Activated T-helper 1 cell treated with anti-CD3 and anti-CD28 coated beads, Interleukin-12 subunit alpha, Interleukin-12 subunit beta, Interleukin-2, Interleukin-4 antibody, amounts not matched to agents 30 ng/mL and 10 ng/mL and 1 ng/mL, durations not matched to agents 14 hours and 24 hours and 36 hours (primary cell): Measurements from ENCODE around the gene IL21R. TPM values are rescaled to one million over a fixed set of nuclear protein-coding genes. Genes with fewer than 3 reads are reported as not detected.

ENCODE experiments used
- DNase-seq: peaks from one replicate; pipeline ENCODE4 v3.0.0; 2021; ENCODE audit warnings: low spot score
- H3K27ac Mint-ChIP-seq: one replicate; pipeline ENCODE4 v1.8.0; 2021; ENCODE audit warnings: mild to moderate bottlenecking, mixed read lengths
- H3K27me3 Mint-ChIP-seq: one replicate; pipeline ENCODE4 v1.8.0; 2022; ENCODE audit warnings: mild to moderate bottlenecking, moderate library complexity, mixed read lengths; ENCODE audit not compliant: insufficient read depth
- H3K36me3 Mint-ChIP-seq: one replicate; pipeline ENCODE4 v1.8.0; 2021; ENCODE audit warnings: low read depth, mixed read lengths
- H3K4me1 Mint-ChIP-seq: one replicate; pipeline ENCODE4 v1.8.0; 2021; ENCODE audit warnings: low read depth, mixed read lengths
- H3K4me3 Mint-ChIP-seq: one replicate; pipeline ENCODE4 v1.8.0; 2021; ENCODE audit warnings: mild to moderate bottlenecking, moderate library complexity, mixed read lengths
- H3K9me3 Mint-ChIP-seq: one replicate; pipeline ENCODE4 v1.8.0; 2021; ENCODE audit warnings: mixed read lengths
- intact Hi-C: fragments of 100-400 bp; cut with micrococcal nuclease; formaldehyde crosslinking; loops from one replicate; pipeline ENCODE4 v1.15.1; 2024
- total RNA-seq: library from RNA; stranded (reverse); gene quantifications from 2 replicates; pipeline ENCODE4 v1.2.3, GENCODE V29; 2022

Gene IL21R
- total RNA-seq, 1 donor from 2014 or later, result 101 TPM

DNA sequence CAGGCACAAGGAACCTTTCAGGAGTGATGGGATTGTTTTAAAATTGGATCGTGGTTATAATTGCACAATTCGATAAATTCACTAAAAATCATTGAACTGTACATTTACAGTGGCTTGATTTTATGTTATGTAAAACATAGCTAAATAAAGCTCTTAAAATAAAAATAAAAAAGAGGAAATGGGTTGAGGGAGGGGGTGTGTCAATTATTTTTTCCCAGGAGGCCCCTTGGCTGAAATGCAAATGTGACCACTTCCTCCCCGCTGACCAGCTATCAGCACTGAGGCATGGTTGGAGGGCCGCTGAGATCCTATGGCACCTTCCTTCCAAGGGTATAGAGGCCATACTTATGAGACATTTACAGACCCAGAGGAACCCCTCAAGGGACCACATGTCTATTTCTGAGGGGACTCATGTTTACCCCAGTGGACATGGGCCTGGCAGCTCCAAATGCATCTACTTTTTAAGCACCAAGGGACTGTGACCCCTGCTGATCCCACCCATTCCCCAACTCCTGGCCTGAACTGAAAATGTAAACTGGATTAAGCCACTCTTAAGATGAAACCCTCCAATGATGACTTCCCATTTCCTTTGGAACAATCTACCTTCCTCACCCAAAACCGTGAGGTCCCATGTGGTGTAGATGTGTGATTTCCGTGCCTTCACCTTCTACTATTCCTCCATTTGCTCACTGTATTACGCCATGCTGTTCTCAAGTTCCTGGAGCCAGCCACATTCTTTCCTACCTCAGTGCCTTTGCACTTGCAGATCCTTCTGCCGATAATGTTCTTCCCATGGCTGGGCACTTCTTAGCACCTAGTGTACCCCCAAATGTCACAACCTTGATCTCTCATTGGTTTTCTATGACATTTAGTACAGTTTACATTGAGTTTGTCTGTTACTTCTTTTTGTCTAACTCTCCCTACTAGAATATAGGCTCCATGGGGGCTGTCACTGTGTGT, 2.8 kb upstream of the IL21R start:
- no peaks in the 10 kb centered on the region for H3K27me3 Mint-ChIP-seq
- H3K4me1 Mint-ChIP-seq, result peaks cover 53% of the 10 kb centered on the region
- DNase-seq, result no peak
- H3K4me3 Mint-ChIP-seq, result no peak overlapping the region
- intact Hi-C loops, result no loop called here
- peaks cover 15% of the 10 kb centered on the region for H3K9me3 Mint-ChIP-seq
- peak overlapping the region; percentile 0 for H3K27ac Mint-ChIP-seq
- H3K36me3 Mint-ChIP-seq, result peaks cover 22% of the 10 kb centered on the region

- H3K4me1 Mint-ChIP-seq, result peaks cover 53% of the 10 kb centered on the region
- H3K36me3 Mint-ChIP-seq, result peaks cover 25% of the 10 kb centered on the region
- peaks cover 9% of the 10 kb centered on the region for H3K9me3 Mint-ChIP-seq
- H3K27me3 Mint-ChIP-seq, result no peaks in the 10 kb centered on the region
- intact Hi-C loops, result no loop called here
- DNase-seq, result no peak
- H3K4me3 Mint-ChIP-seq, result no peak overlapping the region
- peak overlapping the region; percentile 0 for H3K27ac Mint-ChIP-seq
These were observed 2.0 kb upstream of the IL21R start for GRCh38 chr16:27399969-27400368.

GRCh38 chr16:27400751-27401620, 988 bp upstream of the IL21R start:
- Mint-ChIP-seq H3K9me3 (no peaks in the 10 kb centered on the region), H3K4me3 (peak overlapping the region; percentile 100), H3K27ac (peak overlapping the region; percentile 83), H3K36me3 (peaks cover 29% of the 10 kb centered on the region), H3K27me3 (no peaks in the 10 kb centered on the region), H3K4me1 (peaks cover 58% of the 10 kb centered on the region)
- intact Hi-C loops, result loop anchor here (1.0 kb wide), 3 partner anchors 8 to 34 kb away; no protein-coding TSS in a partner anchor
- DNase-seq, result no peak

- H3K9me3 Mint-ChIP-seq, result no peaks in the 10 kb centered on the region
- no peak for DNase-seq
- peak overlapping the region; percentile 100 for H3K4me3 Mint-ChIP-seq
- H3K27me3 Mint-ChIP-seq, result no peaks in the 10 kb centered on the region
- peaks cover 43% of the 10 kb centered on the region for H3K36me3 Mint-ChIP-seq
- H3K4me1 Mint-ChIP-seq, result peaks cover 74% of the 10 kb centered on the region
- intact Hi-C loops, result loop anchor here (1.0 kb wide), 5 partner anchors 24 to 199 kb away; partner anchors contain the start of gene KDM8
- peak overlapping the region; percentile 100 for H3K27ac Mint-ChIP-seq
These were observed 592 bp downstream of the IL21R start for GRCh38 chr16:27402569-27402963.

- intact Hi-C loops, result loop anchor here (1.0 kb wide), 5 partner anchors 23 to 200 kb away; partner anchors contain the start of gene KDM8
- Mint-ChIP-seq H3K4me3 (peak overlapping the region; percentile 100), H3K9me3 (no peaks in the 10 kb centered on the region), H3K27me3 (no peaks in the 10 kb centered on the region), H3K36me3 (peaks cover 48% of the 10 kb centered on the region), H3K27ac (peak overlapping the region; percentile 100), H3K4me1 (peaks cover 79% of the 10 kb centered on the region)
- DNase-seq, result no peak
These were observed 1.1 kb downstream of the IL21R start for GRCh38 chr16:27402964-27403600.

DNA sequence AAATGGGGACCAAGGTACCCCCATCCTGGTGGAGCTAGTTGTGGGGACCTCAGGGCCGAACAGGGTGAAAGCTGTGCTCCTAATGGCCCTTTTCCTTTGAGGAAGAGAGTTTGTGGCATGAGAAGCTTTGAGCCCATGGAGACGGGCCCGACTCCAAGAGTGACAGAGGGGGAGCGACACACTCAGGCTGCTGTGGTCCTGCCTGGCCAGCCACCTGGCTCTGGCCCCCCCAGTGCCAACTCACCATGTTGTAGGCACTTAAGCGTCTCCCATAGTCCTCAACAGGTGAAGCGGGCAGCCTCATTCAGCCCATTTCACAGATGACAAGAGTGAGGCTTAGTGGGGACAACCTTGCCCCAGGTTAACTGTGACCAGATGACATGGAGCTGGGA, 1.6 kb downstream of the IL21R start:
- H3K27me3 Mint-ChIP-seq, result no peaks in the 10 kb centered on the region
- H3K4me3 Mint-ChIP-seq, result peak overlapping the region; percentile 100
- H3K4me1 Mint-ChIP-seq, result peaks cover 82% of the 10 kb centered on the region
- H3K36me3 Mint-ChIP-seq, result peaks cover 51% of the 10 kb centered on the region
- DNase-seq, result no peak
- intact Hi-C loops, result no loop called here
- H3K9me3 Mint-ChIP-seq, result no peaks in the 10 kb centered on the region
- peak overlapping the region; percentile 100 for H3K27ac Mint-ChIP-seq

DNA sequence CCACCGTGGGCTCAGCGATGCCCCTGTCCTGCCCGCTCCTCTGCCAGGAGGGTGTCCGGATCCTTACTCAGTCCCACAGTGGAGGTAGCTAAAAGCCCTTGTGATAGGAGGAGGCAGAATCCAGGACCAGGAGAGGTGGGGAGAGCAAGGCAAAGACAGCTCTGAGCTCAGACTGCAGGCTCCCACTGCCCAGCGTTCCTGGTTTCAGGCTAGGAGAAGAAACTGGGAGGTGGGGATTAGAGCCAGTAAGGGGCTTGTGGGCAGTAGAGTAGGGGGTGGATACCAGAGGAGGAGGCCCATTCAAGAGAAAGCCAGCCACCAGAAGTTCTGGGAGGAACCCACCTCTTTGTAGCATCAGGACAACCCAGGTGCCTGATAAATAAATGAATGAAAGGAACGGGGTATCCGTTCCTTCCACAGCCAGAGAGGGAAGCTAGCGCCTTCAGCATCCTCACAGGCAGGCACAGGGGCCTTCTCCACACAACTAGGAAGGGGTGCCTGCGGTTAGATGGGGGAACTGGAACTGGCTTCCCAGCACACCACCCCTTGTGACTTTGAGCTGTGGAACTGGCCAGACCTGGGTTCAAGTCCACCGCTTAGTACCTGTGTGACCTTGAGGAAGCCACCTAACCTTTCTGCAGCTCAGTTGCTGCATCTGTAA, 2.3 kb downstream of the IL21R start:
- H3K27me3 Mint-ChIP-seq, result no peaks in the 10 kb centered on the region
- H3K4me3 Mint-ChIP-seq, result peak overlapping the region; percentile 100
- intact Hi-C loops, result no loop called here
- H3K4me1 Mint-ChIP-seq, result peaks cover 81% of the 10 kb centered on the region
- no peaks in the 10 kb centered on the region for H3K9me3 Mint-ChIP-seq
- H3K36me3 Mint-ChIP-seq, result peaks cover 54% of the 10 kb centered on the region
- DNase-seq, result no peak
- H3K27ac Mint-ChIP-seq, result peak overlapping the region; percentile 100

GRCh38 chr16:27405546-27406451, 3.8 kb downstream of the IL21R start:
- DNase-seq, result no peak

GRCh38 chr16:27406511-27407128, 4.6 kb downstream of the IL21R start:
- Mint-ChIP-seq H3K4me1 (peaks cover 74% of the 10 kb centered on the region), H3K27ac (peak overlapping the region; percentile 100), H3K9me3 (peaks cover under 1% of the 10 kb centered on the region), H3K4me3 (peak overlapping the region; percentile 100), H3K27me3 (no peaks in the 10 kb centered on the region), H3K36me3 (peaks cover 71% of the 10 kb centered on the region)
- intact Hi-C loops, result loop anchor here (5.0 kb wide), 1 partner anchor 154 kb away; no protein-coding TSS in a partner anchor
- no peak for DNase-seq

More at GRCh38 chr16:27405546-27406451, 3.8 kb downstream of the IL21R start:
- no peaks in the 10 kb centered on the region for H3K27me3 Mint-ChIP-seq
- peaks cover 65% of the 10 kb centered on the region for H3K36me3 Mint-ChIP-seq
- H3K9me3 Mint-ChIP-seq, result no peaks in the 10 kb centered on the region
- intact Hi-C loops, result loop anchor here (5.0 kb wide), 1 partner anchor 153 kb away; no protein-coding TSS in a partner anchor
- peak overlapping the region; percentile 100 for H3K4me3 Mint-ChIP-seq
- H3K4me1 Mint-ChIP-seq, result peaks cover 79% of the 10 kb centered on the region
- peak overlapping the region; percentile 100 for H3K27ac Mint-ChIP-seq

- H3K27ac Mint-ChIP-seq, result peak overlapping the region; percentile 100
- H3K36me3 Mint-ChIP-seq, result peaks cover 76% of the 10 kb centered on the region
- intact Hi-C loops, result loop anchor here (5.0 kb wide), 1 partner anchor 155 kb away; no protein-coding TSS in a partner anchor
- no peaks in the 10 kb centered on the region for H3K27me3 Mint-ChIP-seq
- DNase-seq, result no peak
- H3K4me3 Mint-ChIP-seq, result peak overlapping the region; percentile 100
- H3K9me3 Mint-ChIP-seq, result peaks cover 6% of the 10 kb centered on the region
- peaks cover 75% of the 10 kb centered on the region for H3K4me1 Mint-ChIP-seq
These were observed 5.2 kb downstream of the IL21R start for GRCh38 chr16:27407133-27407532.
